ENCODE data around the gene LYSMD4.

LYSMD4 gene

DNA sequence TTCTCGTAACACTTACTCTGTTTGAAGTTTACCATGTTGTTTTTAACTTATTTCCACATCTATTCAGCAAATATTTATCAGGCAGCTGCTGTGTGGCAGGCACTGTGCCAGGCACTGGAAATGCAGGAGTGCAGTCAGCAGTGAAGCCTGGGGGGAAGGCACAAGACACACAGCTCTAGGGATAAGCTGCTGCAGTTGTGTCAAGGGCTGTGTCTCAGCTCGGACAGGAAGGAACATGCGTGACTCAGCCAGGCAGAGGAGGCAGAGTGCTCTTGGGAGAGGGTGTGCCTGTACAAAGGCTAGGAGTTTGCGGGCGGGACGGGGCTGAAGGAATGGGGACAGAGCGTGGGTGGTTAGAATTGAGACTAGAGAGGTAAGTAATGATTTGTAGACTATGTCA is 24.7 kb downstream of the LYSMD4 start:
- no peak for DNase-seq (ENCODE audit: low spot score)
- in situ Hi-C loops (cut with MboI; ENCODE audit: low sequenced_read_pairs, unreplicated experiment) = loop anchor here (10.0 kb wide), 1 partner anchor 424 kb away; no protein-coding TSS in a partner anchor

DNA sequence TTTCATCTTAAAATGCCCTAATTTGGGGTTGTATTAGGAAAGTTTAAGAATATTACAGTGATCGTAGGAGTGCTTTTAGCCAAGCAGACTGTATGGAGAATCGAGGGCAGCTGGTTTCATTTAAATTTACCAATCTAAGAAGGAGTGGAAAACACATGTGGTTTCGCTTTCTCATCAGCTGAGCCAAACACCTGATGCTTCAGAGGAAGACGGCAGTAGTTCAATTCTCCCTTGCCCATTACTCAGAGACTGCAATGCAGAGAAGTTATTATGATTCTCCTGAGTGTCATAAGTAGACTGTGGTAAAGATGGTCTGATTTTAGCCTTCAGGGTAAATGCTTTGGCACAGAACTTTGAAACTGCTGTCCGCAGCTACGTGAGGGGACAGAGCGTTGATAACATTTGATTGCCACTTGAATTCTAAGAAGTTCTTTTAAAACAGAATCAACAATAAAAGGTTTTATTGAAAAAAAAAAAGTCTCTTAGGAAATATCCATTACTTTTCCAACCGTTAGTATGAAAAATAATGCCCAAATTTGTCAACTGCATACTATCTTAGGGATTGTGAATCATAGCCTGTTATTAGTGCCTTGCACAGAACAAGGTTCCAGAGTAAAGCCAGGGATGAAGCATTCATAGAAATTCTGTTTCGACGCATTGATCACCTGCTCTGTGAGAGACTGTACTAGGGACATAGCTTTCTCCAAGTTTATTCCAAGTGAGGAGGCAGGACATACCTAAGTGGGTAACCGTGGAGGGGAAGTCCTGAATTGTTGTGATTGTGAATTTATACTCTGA is 25.6 kb downstream of the LYSMD4 start:
- DNase-seq (ENCODE audit: low spot score) = no peak
- TF ChIP-seq, protein P1, sequence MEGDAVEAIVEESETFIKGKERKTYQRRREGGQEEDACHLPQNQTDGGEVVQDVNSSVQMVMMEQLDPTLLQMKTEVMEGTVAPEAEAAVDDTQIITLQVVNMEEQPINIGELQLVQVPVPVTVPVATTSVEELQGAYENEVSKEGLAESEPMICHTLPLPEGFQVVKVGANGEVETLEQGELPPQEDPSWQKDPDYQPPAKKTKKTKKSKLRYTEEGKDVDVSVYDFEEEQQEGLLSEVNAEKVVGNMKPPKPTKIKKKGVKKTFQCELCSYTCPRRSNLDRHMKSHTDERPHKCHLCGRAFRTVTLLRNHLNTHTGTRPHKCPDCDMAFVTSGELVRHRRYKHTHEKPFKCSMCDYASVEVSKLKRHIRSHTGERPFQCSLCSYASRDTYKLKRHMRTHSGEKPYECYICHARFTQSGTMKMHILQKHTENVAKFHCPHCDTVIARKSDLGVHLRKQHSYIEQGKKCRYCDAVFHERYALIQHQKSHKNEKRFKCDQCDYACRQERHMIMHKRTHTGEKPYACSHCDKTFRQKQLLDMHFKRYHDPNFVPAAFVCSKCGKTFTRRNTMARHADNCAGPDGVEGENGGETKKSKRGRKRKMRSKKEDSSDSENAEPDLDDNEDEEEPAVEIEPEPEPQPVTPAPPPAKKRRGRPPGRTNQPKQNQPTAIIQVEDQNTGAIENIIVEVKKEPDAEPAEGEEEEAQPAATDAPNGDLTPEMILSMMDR (IDR thresholded peaks at IDR 0.05; ENCODE audit: borderline replicate concordance, control extremely low read depth, extremely low read depth, insufficient read depth, missing control alignments) = no peak
- in situ Hi-C loops (cut with MboI; ENCODE audit: low sequenced_read_pairs, unreplicated experiment) = loop anchor here (10.0 kb wide), 1 partner anchor 423 kb away; no protein-coding TSS in a partner anchor

More for the DNA sequence above, 24.7 kb downstream of the LYSMD4 start:
- TF ChIP-seq, protein P1 (IDR thresholded peaks at IDR 0.05; ENCODE audit: borderline replicate concordance, control extremely low read depth, extremely low read depth, insufficient read depth, missing control alignments) = no peak

GRCh38 chr15:99706557-99707303 is 26.5 kb downstream of the LYSMD4 start:
- in situ Hi-C loops (cut with MboI; ENCODE audit: low sequenced_read_pairs, unreplicated experiment) = loop anchor here (10.0 kb wide), 1 partner anchor 422 kb away; no protein-coding TSS in a partner anchor
- DNase-seq (ENCODE audit: low spot score) = no peak
- TF ChIP-seq, protein P1 (IDR thresholded peaks at IDR 0.05; ENCODE audit: borderline replicate concordance, control extremely low read depth, extremely low read depth, insufficient read depth, missing control alignments) = no peak

DNA sequence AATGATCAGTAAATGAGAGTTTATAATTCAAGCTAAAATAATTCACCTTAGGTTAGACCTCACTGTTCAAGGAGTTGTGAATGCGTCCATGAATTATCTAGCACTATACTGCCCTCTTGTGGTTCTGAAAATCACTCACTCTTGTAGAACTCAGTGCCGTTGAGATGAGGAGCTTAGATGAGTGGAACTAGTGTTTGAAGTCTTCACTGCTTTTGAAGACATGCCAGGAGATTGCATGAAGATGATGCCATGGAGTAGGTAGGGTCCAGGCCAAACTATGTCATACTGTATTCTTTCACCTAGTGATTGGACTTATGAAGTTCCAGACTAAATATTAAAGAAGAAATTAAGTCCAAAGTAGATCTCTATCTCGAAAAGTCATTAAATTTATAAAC is 28.8 kb downstream of the LYSMD4 start:
- TF ChIP-seq, protein P1 (IDR thresholded peaks at IDR 0.05; ENCODE audit: borderline replicate concordance, control extremely low read depth, extremely low read depth, insufficient read depth, missing control alignments) = peak; percentile 62
- DNase-seq (ENCODE audit: low spot score) = peak; percentile 61
- in situ Hi-C loops (cut with MboI; ENCODE audit: low sequenced_read_pairs, unreplicated experiment) = loop anchor here (10.0 kb wide), 1 partner anchor 420 kb away; no protein-coding TSS in a partner anchor

- peak; percentile 62 for DNase-seq (ENCODE audit: low spot score)
- in situ Hi-C loops (cut with MboI; ENCODE audit: low sequenced_read_pairs, unreplicated experiment) = loop anchor here (10.0 kb wide), 1 partner anchor 419 kb away; no protein-coding TSS in a partner anchor
- TF ChIP-seq, protein P1 (IDR thresholded peaks at IDR 0.05; ENCODE audit: borderline replicate concordance, control extremely low read depth, extremely low read depth, insufficient read depth, missing control alignments) = no peak
These were observed 29.4 kb downstream of the LYSMD4 start for GRCh38 chr15:99703603-99704443.
